Measurements from ENCODE around the gene TTLL8.

The TTLL8 gene

GRCh38 chr22:50071432-50072166 is 13.5 kb upstream of the TTLL8 start:
- WGBS: 95% methylated on average over 14 of the region's 14 CpGs
- no peak overlapping the region for H3K9ac ChIP-seq (ENCODE audit: low read depth, low read length)
- no peaks in the 10 kb centered on the region for H3K9me3 ChIP-seq (ENCODE audit: insufficient read depth, low read depth, low read length)
- no peak overlapping the region for H3K27ac ChIP-seq (ENCODE audit: low read depth, low read length)
- no peaks in the 10 kb centered on the region for H3K36me3 ChIP-seq (ENCODE audit: insufficient read depth, low read length)
- no peak overlapping the region for H3K4me3 ChIP-seq (ENCODE audit: low read length)
- no peaks in the 10 kb centered on the region for H3K4me1 ChIP-seq (ENCODE audit: insufficient read depth, low read length)
- no peaks in the 10 kb centered on the region for H3K27me3 ChIP-seq (ENCODE audit: insufficient read depth, low read length)

- no peaks in the 10 kb centered on the region for H3K36me3 ChIP-seq (ENCODE audit: insufficient read depth, low read length)
- no peaks in the 10 kb centered on the region for H3K9me3 ChIP-seq (ENCODE audit: insufficient read depth, low read depth, low read length)
- H3K4me1 ChIP-seq (ENCODE audit: insufficient read depth, low read length): no peaks in the 10 kb centered on the region
- H3K9ac ChIP-seq (ENCODE audit: low read depth, low read length): no peak overlapping the region
- H3K27ac ChIP-seq (ENCODE audit: low read depth, low read length): no peak overlapping the region
- 80% methylated on average over 8 of the region's 8 CpGs for WGBS
- H3K27me3 ChIP-seq (ENCODE audit: insufficient read depth, low read length): no peaks in the 10 kb centered on the region
- no peak overlapping the region for H3K4me3 ChIP-seq (ENCODE audit: low read length)
These were observed 12.3 kb upstream of the TTLL8 start for GRCh38 chr22:50070366-50070765.

- H3K27me3 ChIP-seq (ENCODE audit: insufficient read depth, low read length): no peaks in the 10 kb centered on the region
- H3K4me3 ChIP-seq (ENCODE audit: low read length): no peak overlapping the region
- H3K9ac ChIP-seq (ENCODE audit: low read depth, low read length): no peak overlapping the region
- H3K27ac ChIP-seq (ENCODE audit: low read depth, low read length): no peak overlapping the region
- no peaks in the 10 kb centered on the region for H3K4me1 ChIP-seq (ENCODE audit: insufficient read depth, low read length)
- no peaks in the 10 kb centered on the region for H3K9me3 ChIP-seq (ENCODE audit: insufficient read depth, low read depth, low read length)
- WGBS: 88% methylated on average over 11 of the region's 11 CpGs
- H3K36me3 ChIP-seq (ENCODE audit: insufficient read depth, low read length): no peaks in the 10 kb centered on the region
These were observed 10.0 kb upstream of the TTLL8 start for GRCh38 chr22:50068096-50068495.

DNA sequence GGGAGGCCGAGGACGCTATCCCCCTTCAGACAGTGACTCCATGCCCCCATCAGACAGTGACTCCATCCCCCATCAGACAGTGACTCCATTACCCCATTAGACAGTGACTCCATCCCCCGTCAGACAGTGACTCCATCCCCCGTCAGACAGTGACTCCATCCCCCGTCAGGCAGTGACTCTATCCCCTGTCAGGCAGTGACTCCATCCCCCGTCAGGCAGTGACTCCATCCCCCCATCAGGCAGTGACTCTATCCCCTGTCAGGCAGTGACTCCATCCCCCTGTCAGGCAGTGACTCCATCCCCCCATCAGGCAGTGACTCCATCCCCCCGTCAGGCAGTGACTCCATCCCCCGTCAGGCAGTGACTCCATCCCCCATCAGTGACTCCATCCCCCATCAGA is 9.1 kb upstream of the TTLL8 start:
- Histone ChIP-seq H3K27ac (ENCODE audit: low read depth, low read length) (no peak overlapping the region), H3K27me3 (ENCODE audit: insufficient read depth, low read length) (no peaks in the 10 kb centered on the region), H3K36me3 (ENCODE audit: insufficient read depth, low read length) (no peaks in the 10 kb centered on the region), H3K9ac (ENCODE audit: low read depth, low read length) (no peak overlapping the region), H3K4me3 (ENCODE audit: low read length) (no peak overlapping the region), H3K4me1 (ENCODE audit: insufficient read depth, low read length) (no peaks in the 10 kb centered on the region), H3K9me3 (ENCODE audit: insufficient read depth, low read depth, low read length) (no peaks in the 10 kb centered on the region)
- WGBS: 88% methylated on average over 6 of the region's 8 CpGs

DNA sequence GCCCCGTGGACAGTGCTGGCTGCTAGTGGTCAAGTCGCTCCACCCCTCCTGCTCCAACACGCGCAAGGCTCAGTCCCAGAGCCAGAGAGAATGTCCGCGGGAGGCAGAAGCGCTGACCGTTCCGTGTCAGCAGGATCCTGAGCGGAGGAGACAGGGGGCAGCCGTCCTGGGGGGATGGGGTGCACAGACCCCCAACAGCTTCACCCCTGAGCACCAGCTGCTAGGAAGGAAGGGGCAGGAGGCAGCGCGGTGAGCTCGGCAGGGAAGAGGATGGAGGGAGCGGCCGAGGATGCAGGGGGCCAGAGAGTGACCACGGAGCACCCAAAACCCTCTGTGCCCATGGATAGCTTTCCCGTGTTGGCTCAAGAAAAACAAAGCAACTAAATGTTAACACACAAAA is 6.4 kb upstream of the TTLL8 start:
- H3K4me3 ChIP-seq (ENCODE audit: low read length): no peak overlapping the region
- H3K27ac ChIP-seq (ENCODE audit: low read depth, low read length): no peak overlapping the region
- H3K9ac ChIP-seq (ENCODE audit: low read depth, low read length): no peak overlapping the region
- H3K4me1 ChIP-seq (ENCODE audit: insufficient read depth, low read length): peaks cover 6% of the 10 kb centered on the region; the same call in 1 of the 2 replicates
- peaks cover 4% of the 10 kb centered on the region; the same call in 1 of the 2 replicates for H3K27me3 ChIP-seq (ENCODE audit: insufficient read depth, low read length)
- no peaks in the 10 kb centered on the region for H3K36me3 ChIP-seq (ENCODE audit: insufficient read depth, low read length)
- H3K9me3 ChIP-seq (ENCODE audit: insufficient read depth, low read depth, low read length): no peaks in the 10 kb centered on the region
- WGBS: 88% methylated on average over 18 of the region's 18 CpGs

GRCh38 chr22:50063589-50064393 is 5.7 kb upstream of the TTLL8 start:
- Histone ChIP-seq H3K4me1 (ENCODE audit: insufficient read depth, low read length) (peaks cover 9% of the 10 kb centered on the region; the same call in 1 of the 2 replicates), H3K9me3 (ENCODE audit: insufficient read depth, low read depth, low read length) (no peaks in the 10 kb centered on the region), H3K9ac (ENCODE audit: low read depth, low read length) (no peak overlapping the region), H3K36me3 (ENCODE audit: insufficient read depth, low read length) (no peaks in the 10 kb centered on the region), H3K4me3 (ENCODE audit: low read length) (no peak overlapping the region), H3K27ac (ENCODE audit: low read depth, low read length) (no peak overlapping the region), H3K27me3 (ENCODE audit: insufficient read depth, low read length) (peaks cover 9% of the 10 kb centered on the region)
- 87% methylated on average over 23 of the region's 23 CpGs for WGBS

- Histone ChIP-seq H3K4me3 (ENCODE audit: low read length) (no peak overlapping the region), H3K9ac (ENCODE audit: low read depth, low read length) (no peak overlapping the region), H3K27me3 (ENCODE audit: insufficient read depth, low read length) (peaks cover 20% of the 10 kb centered on the region), H3K9me3 (ENCODE audit: insufficient read depth, low read depth, low read length) (no peaks in the 10 kb centered on the region), H3K4me1 (ENCODE audit: insufficient read depth, low read length) (peaks cover 9% of the 10 kb centered on the region; the same call in 1 of the 2 replicates), H3K27ac (ENCODE audit: low read depth, low read length) (no peak overlapping the region), H3K36me3 (ENCODE audit: insufficient read depth, low read length) (no peaks in the 10 kb centered on the region)
- WGBS: 94% methylated on average over 19 of the region's 19 CpGs
These were observed 4.5 kb upstream of the TTLL8 start for GRCh38 chr22:50062509-50063135.

GRCh38 chr22:50061824-50062355 is 3.8 kb upstream of the TTLL8 start:
- 86% methylated on average over 17 of the region's 17 CpGs for WGBS
- Histone ChIP-seq H3K4me3 (ENCODE audit: low read length) (no peak overlapping the region), H3K4me1 (ENCODE audit: insufficient read depth, low read length) (peaks cover 9% of the 10 kb centered on the region; the same call in 1 of the 2 replicates), H3K9ac (ENCODE audit: low read depth, low read length) (no peak overlapping the region), H3K9me3 (ENCODE audit: insufficient read depth, low read depth, low read length) (no peaks in the 10 kb centered on the region), H3K27me3 (ENCODE audit: insufficient read depth, low read length) (peaks cover 23% of the 10 kb centered on the region), H3K27ac (ENCODE audit: low read depth, low read length) (no peak overlapping the region), H3K36me3 (ENCODE audit: insufficient read depth, low read length) (no peaks in the 10 kb centered on the region)

- Histone ChIP-seq H3K9me3 (ENCODE audit: insufficient read depth, low read depth, low read length) (no peaks in the 10 kb centered on the region), H3K4me3 (ENCODE audit: low read length) (no peak overlapping the region), H3K36me3 (ENCODE audit: insufficient read depth, low read length) (no peaks in the 10 kb centered on the region), H3K27ac (ENCODE audit: low read depth, low read length) (no peak overlapping the region), H3K27me3 (ENCODE audit: insufficient read depth, low read length) (peaks cover 23% of the 10 kb centered on the region), H3K9ac (ENCODE audit: low read depth, low read length) (no peak overlapping the region), H3K4me1 (ENCODE audit: insufficient read depth, low read length) (peaks cover 9% of the 10 kb centered on the region; the same call in 1 of the 2 replicates)
- WGBS: 93% methylated on average over 27 of the region's 27 CpGs
These were observed 3.2 kb upstream of the TTLL8 start for GRCh38 chr22:50061141-50061823.

DNA sequence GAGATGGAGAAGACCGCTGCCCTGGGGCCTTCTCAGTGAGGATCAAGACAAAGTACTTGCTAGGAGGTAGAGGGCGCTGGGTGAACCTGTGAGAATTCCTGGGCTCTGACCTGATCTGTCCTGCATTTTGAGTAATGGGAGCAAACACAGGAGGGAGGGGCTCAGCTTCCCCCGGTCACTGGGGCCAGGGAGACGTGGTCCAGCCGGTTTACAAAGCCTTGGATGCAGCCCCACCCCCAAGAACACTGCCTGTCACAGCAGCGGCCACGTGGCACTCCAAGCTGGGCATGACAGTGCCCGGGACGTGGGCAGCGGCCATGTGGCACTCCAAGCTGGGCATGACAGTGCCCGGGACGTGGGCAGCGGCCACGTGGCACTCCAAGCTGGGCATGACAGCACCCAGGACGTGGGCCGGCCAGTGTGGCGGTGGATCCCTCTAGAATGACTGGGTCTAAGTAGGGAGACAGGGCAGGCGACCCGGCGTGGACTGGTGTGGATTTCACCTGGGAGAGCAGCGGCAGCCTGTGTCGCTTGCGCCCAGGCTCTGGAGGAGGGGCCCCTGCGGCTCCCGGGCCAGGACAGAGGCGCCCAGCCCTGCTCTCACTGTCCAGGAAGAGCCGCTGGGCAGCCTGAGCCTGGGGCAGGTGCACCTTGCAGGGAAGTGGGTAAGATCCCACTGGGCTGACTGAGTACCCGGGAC is 2.5 kb upstream of the TTLL8 start:
- Histone ChIP-seq H3K4me3 (ENCODE audit: low read length) (no peak overlapping the region), H3K9me3 (ENCODE audit: insufficient read depth, low read depth, low read length) (no peaks in the 10 kb centered on the region), H3K27ac (ENCODE audit: low read depth, low read length) (no peak overlapping the region), H3K36me3 (ENCODE audit: insufficient read depth, low read length) (no peaks in the 10 kb centered on the region), H3K4me1 (ENCODE audit: insufficient read depth, low read length) (peaks cover 9% of the 10 kb centered on the region; the same call in 1 of the 2 replicates), H3K9ac (ENCODE audit: low read depth, low read length) (no peak overlapping the region), H3K27me3 (ENCODE audit: insufficient read depth, low read length) (peaks cover 23% of the 10 kb centered on the region)
- WGBS: 86% methylated on average over 28 of the region's 28 CpGs
